Activated naive CD8-positive, alpha-beta T cell (primary cell): ENCODE results near the gene CHKA.

ENCODE experiments used
- H3K27ac Mint-ChIP-seq: one replicate; pipeline ENCODE4 v1.8.0; 2021; ENCODE audit warnings: mixed read lengths
- H3K27me3 Mint-ChIP-seq: one replicate; pipeline ENCODE4 v1.8.0; 2021; ENCODE audit warnings: mixed read lengths
- H3K36me3 Mint-ChIP-seq: one replicate; pipeline ENCODE4 v1.8.0; 2021; ENCODE audit warnings: mixed read lengths
- H3K4me1 Mint-ChIP-seq: one replicate; pipeline ENCODE4 v1.8.0; 2021; ENCODE audit warnings: low read depth, mixed read lengths
- H3K4me3 Mint-ChIP-seq: one replicate; pipeline ENCODE4 v1.8.0; 2021; ENCODE audit warnings: mild to moderate bottlenecking, mixed read lengths
- H3K9me3 Mint-ChIP-seq: one replicate; pipeline ENCODE4 v1.8.0; 2021; ENCODE audit warnings: low read depth, mixed read lengths

Gene CHKA

GRCh38 chr11:68041617-68042218 lies 79.5 kb downstream of the CHKA start:
- Mint-ChIP-seq H3K4me3 (peak overlapping the region; percentile 63), H3K9me3 (no peaks in the 10 kb centered on the region), H3K4me1 (peaks cover 20% of the 10 kb centered on the region)

GRCh38 chr11:68040957-68041591 lies 80.1 kb downstream of the CHKA start:
- no peaks in the 10 kb centered on the region for H3K9me3 Mint-ChIP-seq
- peak overlapping the region; percentile 86 for H3K27ac Mint-ChIP-seq
- no peaks in the 10 kb centered on the region for H3K36me3 Mint-ChIP-seq
- peak overlapping the region; percentile 89 for H3K4me3 Mint-ChIP-seq
- no peaks in the 10 kb centered on the region for H3K27me3 Mint-ChIP-seq
- H3K4me1 Mint-ChIP-seq: peaks cover 20% of the 10 kb centered on the region

More at GRCh38 chr11:68041617-68042218, 79.5 kb downstream of the CHKA start:
- H3K27me3 Mint-ChIP-seq: no peaks in the 10 kb centered on the region
- H3K27ac Mint-ChIP-seq: peak overlapping the region; percentile 58
- H3K36me3 Mint-ChIP-seq: no peaks in the 10 kb centered on the region

GRCh38 chr11:68040101-68040956 lies 80.9 kb downstream of the CHKA start:
- H3K27ac Mint-ChIP-seq: peak overlapping the region; percentile 86
- H3K4me3 Mint-ChIP-seq: peak overlapping the region; percentile 89
- no peaks in the 10 kb centered on the region for H3K27me3 Mint-ChIP-seq
- no peaks in the 10 kb centered on the region for H3K36me3 Mint-ChIP-seq
- peaks cover 20% of the 10 kb centered on the region for H3K4me1 Mint-ChIP-seq
- H3K9me3 Mint-ChIP-seq: no peaks in the 10 kb centered on the region

DNA sequence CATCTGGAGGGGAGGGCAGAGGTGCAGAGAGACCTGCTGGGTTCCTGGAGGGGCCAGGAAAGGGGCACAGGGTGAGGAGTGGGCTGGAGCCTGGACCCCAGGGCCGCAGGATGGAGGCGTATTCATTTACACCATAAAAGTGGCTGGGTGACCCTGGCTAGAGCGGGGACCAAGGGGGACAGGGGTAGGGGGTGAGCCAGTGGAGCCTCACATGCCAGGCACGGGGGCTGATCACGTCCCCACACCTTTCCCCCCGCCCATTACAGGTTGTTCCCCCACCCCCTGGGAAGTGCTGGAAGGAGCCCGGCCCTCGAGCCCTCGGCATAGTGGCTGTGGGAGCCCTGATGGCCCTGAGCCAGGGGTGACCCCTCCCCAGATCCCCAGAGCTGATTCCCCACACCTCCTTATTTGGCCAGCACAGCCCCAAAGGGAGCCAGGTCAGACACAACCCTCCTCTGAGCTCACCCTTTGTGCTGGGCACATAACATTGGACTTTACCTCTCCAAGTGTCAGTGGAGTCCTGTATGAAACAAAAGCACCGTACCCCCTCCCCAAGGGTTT lies 81.6 kb downstream of the CHKA start:
- Mint-ChIP-seq H3K4me1 (peaks cover 20% of the 10 kb centered on the region), H3K9me3 (no peaks in the 10 kb centered on the region), H3K27ac (peak overlapping the region; percentile 86), H3K4me3 (peak overlapping the region; percentile 89), H3K36me3 (no peaks in the 10 kb centered on the region), H3K27me3 (no peaks in the 10 kb centered on the region)

- peak within 1 kb of the TSS; percentile 86 for H3K27ac Mint-ChIP-seq
- no peaks in the 10 kb centered on the region for H3K36me3 Mint-ChIP-seq
- H3K4me1 Mint-ChIP-seq: peaks cover 20% of the 10 kb centered on the region
- H3K27me3 Mint-ChIP-seq: no peaks in the 10 kb centered on the region
- no peaks in the 10 kb centered on the region for H3K9me3 Mint-ChIP-seq
- H3K4me3 Mint-ChIP-seq: peak within 1 kb of the TSS; percentile 89
These were observed 82.3 kb downstream of the CHKA start, which contains the start of gene TCIRG1 for GRCh38 chr11:68038718-68039525. Gene TCIRG1 (plus strand): TSS chr11:68039025. CDS start chr11:68041272, 2,247 bp downstream.

GRCh38 chr11:68038226-68038717 lies 82.9 kb downstream of the CHKA start:
- Mint-ChIP-seq H3K27ac (no peak overlapping the region), H3K4me1 (peaks cover 20% of the 10 kb centered on the region), H3K36me3 (no peaks in the 10 kb centered on the region), H3K4me3 (no peak overlapping the region), H3K27me3 (no peaks in the 10 kb centered on the region), H3K9me3 (no peaks in the 10 kb centered on the region)

- H3K9me3 Mint-ChIP-seq: no peaks in the 10 kb centered on the region
- peak overlapping the region; percentile 51 for H3K4me3 Mint-ChIP-seq
- H3K27me3 Mint-ChIP-seq: no peaks in the 10 kb centered on the region
- peak overlapping the region; percentile 72 for H3K27ac Mint-ChIP-seq
- H3K36me3 Mint-ChIP-seq: no peaks in the 10 kb centered on the region
- peaks cover 20% of the 10 kb centered on the region for H3K4me1 Mint-ChIP-seq
These were observed 83.6 kb downstream of the CHKA start for GRCh38 chr11:68037411-68038225.

GRCh38 chr11:68036717-68037239 lies 84.4 kb downstream of the CHKA start:
- no peaks in the 10 kb centered on the region for H3K27me3 Mint-ChIP-seq
- H3K9me3 Mint-ChIP-seq: no peaks in the 10 kb centered on the region
- peak overlapping the region; percentile 72 for H3K27ac Mint-ChIP-seq
- H3K4me3 Mint-ChIP-seq: no peak overlapping the region
- H3K36me3 Mint-ChIP-seq: no peaks in the 10 kb centered on the region
- peaks cover 23% of the 10 kb centered on the region for H3K4me1 Mint-ChIP-seq

GRCh38 chr11:68036141-68036716 lies 85.0 kb downstream of the CHKA start:
- Mint-ChIP-seq H3K27ac (no peak overlapping the region), H3K9me3 (no peaks in the 10 kb centered on the region), H3K4me3 (no peak overlapping the region), H3K27me3 (no peaks in the 10 kb centered on the region), H3K36me3 (no peaks in the 10 kb centered on the region), H3K4me1 (peaks cover 24% of the 10 kb centered on the region)

DNA sequence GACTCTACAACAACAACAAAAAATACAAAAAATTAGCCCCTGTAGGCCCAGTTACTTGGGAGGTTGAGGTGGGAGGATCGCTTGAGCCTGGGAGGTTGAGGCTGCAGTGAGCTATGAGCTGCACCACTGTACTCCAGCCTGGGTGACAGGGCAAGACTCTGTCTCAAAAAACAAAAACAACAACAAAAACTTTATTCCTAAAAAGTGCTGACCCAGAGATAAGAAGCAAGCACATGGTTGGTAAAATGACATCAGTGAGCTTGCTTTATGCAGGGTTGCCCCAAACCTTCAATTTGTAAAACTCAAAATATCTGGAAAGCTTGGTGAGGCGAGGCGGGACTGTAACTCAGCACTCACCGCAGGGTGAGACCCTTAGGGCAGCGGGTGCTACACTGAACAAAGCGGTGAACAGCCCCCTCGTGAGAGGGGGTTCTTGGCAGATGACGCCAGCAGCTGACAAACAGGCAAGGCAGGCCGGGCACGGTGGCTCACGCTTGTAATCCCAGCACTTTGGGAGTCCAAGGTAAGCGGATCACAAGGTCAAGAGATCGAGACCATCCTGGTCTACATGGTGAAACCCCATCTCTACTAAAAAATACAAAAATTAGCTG lies 85.8 kb downstream of the CHKA start:
- Mint-ChIP-seq H3K36me3 (no peaks in the 10 kb centered on the region), H3K4me3 (no peak overlapping the region), H3K27me3 (no peaks in the 10 kb centered on the region), H3K27ac (no peak overlapping the region), H3K4me1 (peaks cover 24% of the 10 kb centered on the region), H3K9me3 (no peaks in the 10 kb centered on the region)

GRCh38 chr11:68033708-68034045 lies 87.5 kb downstream of the CHKA start:
- Mint-ChIP-seq H3K4me1 (peaks cover 25% of the 10 kb centered on the region), H3K27me3 (no peaks in the 10 kb centered on the region), H3K9me3 (no peaks in the 10 kb centered on the region), H3K36me3 (no peaks in the 10 kb centered on the region), H3K4me3 (no peak overlapping the region), H3K27ac (no peak overlapping the region)

GRCh38 chr11:68032997-68033707 lies 88.0 kb downstream of the CHKA start:
- Mint-ChIP-seq H3K4me3 (no peak overlapping the region), H3K36me3 (no peaks in the 10 kb centered on the region), H3K27ac (no peak overlapping the region), H3K9me3 (no peaks in the 10 kb centered on the region), H3K27me3 (no peaks in the 10 kb centered on the region), H3K4me1 (peaks cover 26% of the 10 kb centered on the region)
